Measurements from ENCODE around the gene METTL25.

Gene METTL25

DNA sequence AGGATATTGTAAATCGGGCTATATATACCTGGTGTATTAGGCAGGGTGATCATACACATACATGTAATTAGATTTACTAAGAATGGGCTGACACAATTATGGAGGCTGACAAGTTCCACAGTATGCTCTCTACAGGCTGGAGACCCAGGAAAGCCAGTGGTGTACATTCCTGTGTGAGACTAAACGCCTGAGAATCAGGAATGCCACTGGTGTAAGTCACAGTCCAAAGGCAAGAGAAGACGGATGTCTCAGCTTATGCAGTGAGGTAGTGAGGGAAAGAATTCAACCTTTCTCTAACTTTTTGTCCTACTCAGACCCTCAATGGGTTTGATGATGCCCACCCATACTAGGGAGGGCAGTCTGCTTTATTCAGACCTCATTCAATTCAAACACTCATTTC lies 57.1 kb downstream of the METTL25 start:
- no peaks in the 10 kb centered on the region for H3K36me3 ChIP-seq
- no peak overlapping the region for H3K4me3 ChIP-seq
- no peak for TF ChIP-seq Cebpa-rat (IDR thresholded peaks at IDR 0.05)
- no peaks in the 10 kb centered on the region for H4K20me1 ChIP-seq
- no peaks in the 10 kb centered on the region for H3K27me3 ChIP-seq
- H3K9me3 ChIP-seq (replicated peaks in 1 of 11), result no peaks in the 10 kb centered on the region; a peak in 1 of 22 replicates
- H3K27ac ChIP-seq, result no peak overlapping the region
- no peak overlapping the region for H3K9ac ChIP-seq
- H3K4me1 ChIP-seq, result no peaks in the 10 kb centered on the region
- no peak overlapping the region for H3K4me2 ChIP-seq

DNA sequence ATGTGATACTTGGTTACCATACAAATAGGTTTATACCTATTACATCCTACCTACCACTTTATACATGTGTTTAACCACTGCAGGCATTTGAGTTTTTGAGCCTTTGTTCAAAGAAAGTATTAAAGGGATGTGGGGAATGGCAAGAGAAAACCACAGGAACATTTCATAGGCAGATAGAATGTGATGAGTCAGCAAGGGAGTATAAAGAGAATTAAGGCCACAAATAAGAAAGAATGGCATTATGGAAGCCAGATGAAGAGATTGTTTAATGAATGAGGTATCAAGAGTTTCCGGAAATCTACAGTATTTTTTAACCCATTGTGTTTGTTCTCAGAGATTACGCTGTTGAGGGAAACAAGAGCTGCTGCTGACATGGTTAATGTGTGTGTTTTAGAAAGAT lies 66.9 kb downstream of the METTL25 start:
- H3K4me1 ChIP-seq, result no peaks in the 10 kb centered on the region; a peak in 1 of 20 replicates
- TF ChIP-seq Cebpa-rat (IDR thresholded peaks at IDR 0.05), result no peak
- no peak overlapping the region for H3K4me2 ChIP-seq
- no peaks in the 10 kb centered on the region for H3K36me3 ChIP-seq
- H3K4me3 ChIP-seq, result no peak overlapping the region
- no peak overlapping the region for H3K27ac ChIP-seq
- no peaks in the 10 kb centered on the region for H3K9me3 ChIP-seq (replicated peaks in 1 of 11)
- no peak overlapping the region for H3K9ac ChIP-seq
- H4K20me1 ChIP-seq, result no peaks in the 10 kb centered on the region
- H3K27me3 ChIP-seq, result no peaks in the 10 kb centered on the region

DNA sequence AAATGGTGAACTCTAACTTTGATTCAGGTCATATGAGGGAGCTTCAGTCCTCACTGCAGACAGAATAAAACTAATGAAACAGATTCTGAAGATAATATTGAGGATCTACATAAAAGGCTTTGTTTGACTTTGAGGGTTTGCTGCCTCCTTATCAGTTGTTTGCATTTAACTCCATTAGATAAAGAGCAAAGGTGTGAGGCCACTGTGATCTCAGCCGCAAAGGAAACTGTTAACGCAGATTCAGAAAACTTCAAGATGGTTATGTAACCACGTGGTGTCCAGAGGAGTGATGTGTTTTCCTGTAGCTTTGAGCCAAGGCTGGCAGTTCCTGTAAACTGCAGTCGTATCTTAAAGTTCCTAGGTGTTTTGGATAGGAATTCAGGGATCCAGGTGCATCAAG lies 67.8 kb downstream of the METTL25 start:
- Histone ChIP-seq H3K9ac (no peak overlapping the region), H4K20me1 (no peaks in the 10 kb centered on the region), H3K4me2 (no peak overlapping the region), H3K4me1 (no peaks in the 10 kb centered on the region; a peak in 1 of 20 replicates), H3K9me3 (replicated peaks in 1 of 11) (no peaks in the 10 kb centered on the region), H3K27me3 (no peaks in the 10 kb centered on the region), H3K36me3 (no peaks in the 10 kb centered on the region), H3K27ac (no peak overlapping the region), H3K4me3 (no peak overlapping the region)
- TF ChIP-seq Cebpa-rat (IDR thresholded peaks at IDR 0.05), result no peak

DNA sequence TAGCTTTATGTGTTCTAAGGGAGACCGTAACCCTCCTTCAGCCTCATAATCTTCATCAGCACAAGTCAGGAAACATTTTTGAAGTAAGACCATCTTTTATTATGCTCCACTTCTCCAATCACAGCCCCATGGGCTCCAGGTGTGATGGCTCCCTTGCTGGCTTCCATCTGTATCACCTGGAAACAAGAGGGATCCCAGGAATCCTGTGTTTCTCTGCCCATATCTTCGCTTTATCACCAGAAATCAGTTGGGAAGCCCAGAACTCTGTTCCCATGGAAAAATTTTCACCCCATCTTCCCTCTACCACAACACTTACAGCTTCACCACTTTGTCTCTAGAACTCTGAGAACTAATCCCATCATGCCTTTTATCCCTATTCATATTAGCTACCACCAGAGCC lies 68.3 kb downstream of the METTL25 start:
- Histone ChIP-seq H3K27ac (no peak overlapping the region), H3K4me3 (no peak overlapping the region), H3K9me3 (replicated peaks in 1 of 11) (no peaks in the 10 kb centered on the region), H3K4me2 (no peak overlapping the region), H3K4me1 (no peaks in the 10 kb centered on the region; a peak in 1 of 20 replicates), H4K20me1 (no peaks in the 10 kb centered on the region), H3K27me3 (no peaks in the 10 kb centered on the region), H3K36me3 (no peaks in the 10 kb centered on the region), H3K9ac (no peak overlapping the region)
- TF ChIP-seq Cebpa-rat (IDR thresholded peaks at IDR 0.05), result no peak

DNA sequence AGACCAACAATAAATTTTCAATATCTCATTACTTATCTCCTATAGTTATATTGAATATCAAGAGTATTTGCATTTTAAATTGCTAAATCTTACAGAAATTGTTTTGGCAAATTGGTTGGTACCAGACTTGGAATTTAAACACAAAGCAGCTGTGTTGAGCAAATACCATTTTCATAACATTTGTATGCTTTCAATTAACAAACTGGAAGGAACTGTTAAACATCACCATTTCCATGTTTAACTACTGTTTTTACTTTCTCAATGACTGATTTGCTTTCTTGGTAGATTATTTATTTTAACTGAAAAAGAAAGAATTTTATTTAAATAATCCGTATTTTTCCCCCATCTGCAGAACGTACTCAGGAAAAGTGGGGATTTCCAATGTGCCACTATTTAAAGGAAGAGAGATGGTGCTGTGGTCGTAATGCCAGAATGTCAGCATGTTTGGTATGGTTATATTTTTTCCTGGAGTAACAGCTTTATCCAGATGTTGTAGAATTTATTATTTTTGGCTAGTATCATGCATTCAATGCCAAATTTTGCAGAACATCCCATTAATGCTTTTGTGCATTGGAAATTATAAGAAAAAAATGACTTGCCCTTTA lies 72.3 kb downstream of the METTL25 start:
- Histone ChIP-seq H4K20me1 (no peaks in the 10 kb centered on the region), H3K4me3 (no peak overlapping the region), H3K9me3 (replicated peaks in 1 of 11) (no peaks in the 10 kb centered on the region), H3K4me2 (no peak overlapping the region), H3K27ac (no peak overlapping the region), H3K27me3 (no peaks in the 10 kb centered on the region), H3K9ac (no peak overlapping the region), H3K4me1 (no peaks in the 10 kb centered on the region), H3K36me3 (no peaks in the 10 kb centered on the region)
- TF ChIP-seq Cebpa-rat (IDR thresholded peaks at IDR 0.05), result no peak

DNA sequence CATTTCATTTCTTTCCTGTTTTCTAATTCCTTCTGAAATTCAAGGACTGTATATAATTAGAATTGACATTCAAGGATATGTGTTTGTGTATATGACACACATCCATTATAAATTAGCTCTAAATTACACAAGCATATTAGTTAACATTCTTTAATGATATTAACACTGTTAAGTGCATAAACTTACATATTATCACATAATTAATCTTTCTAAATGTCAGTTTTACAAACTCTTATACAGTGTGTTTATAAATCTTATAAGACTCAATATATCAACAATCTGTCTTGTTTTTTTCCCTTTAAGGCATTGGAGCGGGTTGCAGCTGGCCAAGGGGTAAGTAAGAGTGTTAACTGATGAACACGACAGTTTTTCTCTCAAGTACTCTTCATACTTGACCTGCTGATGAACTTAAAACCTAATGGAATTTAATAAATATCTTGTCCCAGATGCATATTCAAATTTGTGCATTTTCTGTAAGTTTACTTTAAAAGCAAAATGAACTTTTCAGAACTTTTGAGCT lies 76.1 kb downstream of the METTL25 start:
- TF ChIP-seq Cebpa-rat (IDR thresholded peaks at IDR 0.05), result no peak
- Histone ChIP-seq H3K4me3 (no peak overlapping the region), H3K9me3 (replicated peaks in 1 of 11) (no peaks in the 10 kb centered on the region), H3K9ac (no peak overlapping the region), H3K4me1 (no peaks in the 10 kb centered on the region), H3K4me2 (no peak overlapping the region), H3K27me3 (no peaks in the 10 kb centered on the region), H3K27ac (no peak overlapping the region), H4K20me1 (no peaks in the 10 kb centered on the region), H3K36me3 (no peaks in the 10 kb centered on the region; a peak in 1 of 22 replicates)

DNA sequence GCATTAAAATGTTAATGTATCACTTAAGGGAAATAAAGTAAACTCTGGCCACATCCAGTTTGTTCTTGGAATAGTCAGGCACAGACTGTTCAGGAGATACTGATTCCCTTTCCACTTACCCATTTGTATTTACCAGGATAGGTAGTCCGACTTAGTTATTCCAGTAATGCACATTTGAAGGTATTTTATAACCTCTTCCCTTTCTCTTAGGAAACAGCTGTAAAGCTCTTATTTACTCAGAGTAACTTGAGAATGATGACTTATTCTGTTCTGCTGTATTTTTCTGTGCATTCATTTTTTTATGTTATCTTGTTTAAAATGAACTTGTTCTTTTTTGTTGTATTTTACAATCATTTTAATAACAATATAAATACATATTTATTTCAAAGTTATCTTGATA lies 78.0 kb downstream of the METTL25 start:
- no peak for TF ChIP-seq Cebpa-rat (IDR thresholded peaks at IDR 0.05)
- H3K9ac ChIP-seq, result no peak overlapping the region
- no peaks in the 10 kb centered on the region for H3K27me3 ChIP-seq
- H3K4me2 ChIP-seq, result no peak overlapping the region
- no peaks in the 10 kb centered on the region for H3K9me3 ChIP-seq (replicated peaks in 1 of 11)
- H3K36me3 ChIP-seq, result peaks cover 0 to 6% (median 0%) of the 10 kb centered on the region in 11 experiments; a peak in 2 of 22 replicates
- H3K4me1 ChIP-seq, result no peaks in the 10 kb centered on the region
- no peak overlapping the region for H3K4me3 ChIP-seq
- no peaks in the 10 kb centered on the region for H4K20me1 ChIP-seq
- H3K27ac ChIP-seq, result no peak overlapping the region

DNA sequence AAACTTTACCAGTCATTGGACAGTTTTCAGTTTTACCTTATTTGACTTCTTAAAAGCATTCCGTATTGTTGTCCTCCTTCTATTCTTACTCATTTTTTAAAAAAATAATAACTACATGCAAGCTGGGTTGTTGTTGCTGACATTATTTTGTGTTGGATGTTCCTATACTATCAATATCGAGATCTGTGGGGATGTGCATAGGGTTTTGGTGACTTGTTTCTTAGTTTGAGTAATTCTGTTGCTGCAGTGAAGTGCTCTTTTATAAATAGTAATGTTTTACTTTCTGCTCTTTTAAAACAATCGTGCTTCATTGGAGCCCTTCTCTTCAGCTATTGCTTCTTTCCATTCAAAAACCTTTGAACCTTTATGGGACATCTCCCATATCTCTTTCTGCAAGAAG lies 79.4 kb downstream of the METTL25 start:
- H3K4me3 ChIP-seq, result no peak overlapping the region
- H3K27ac ChIP-seq, result no peak overlapping the region
- 0 out of 22 replicates have a peak, but pooled peaks cover 0 to 4% (median 0%) of the 10 kb centered on the region in 11 experiments for H3K9me3 ChIP-seq (replicated peaks in 1 of 11)
- no peaks in the 10 kb centered on the region for H4K20me1 ChIP-seq
- TF ChIP-seq Cebpa-rat (IDR thresholded peaks at IDR 0.05), result no peak
- H3K4me1 ChIP-seq, result no peaks in the 10 kb centered on the region
- no peaks in the 10 kb centered on the region for H3K27me3 ChIP-seq
- H3K4me2 ChIP-seq, result no peak overlapping the region
- H3K36me3 ChIP-seq, result peaks cover 0 to 17% (median 0%) of the 10 kb centered on the region in 11 experiments; a peak in 3 of 22 replicates
- no peak overlapping the region for H3K9ac ChIP-seq

DNA sequence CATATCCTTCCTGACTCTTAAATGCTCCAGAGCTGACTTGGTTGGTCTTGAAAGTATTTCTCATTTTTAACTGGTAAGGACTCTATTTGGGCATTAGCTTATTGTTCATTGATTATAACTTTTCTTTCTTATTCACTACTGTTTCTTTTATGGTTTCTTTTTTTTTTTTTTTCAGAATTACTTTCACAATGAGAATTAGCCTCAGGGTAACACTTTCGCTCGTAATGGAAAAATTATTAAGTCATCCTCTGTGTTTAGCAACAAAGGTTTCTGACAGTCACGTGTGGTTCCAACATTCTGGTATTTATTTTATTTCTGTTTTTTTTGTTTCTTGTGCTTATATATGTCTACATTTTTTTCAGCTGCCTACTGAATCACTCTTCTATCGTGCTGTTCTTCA lies 80.0 kb downstream of the METTL25 start:
- H3K36me3 ChIP-seq, result peaks cover 0 to 17% (median 0%) of the 10 kb centered on the region in 11 experiments; a peak in 3 of 22 replicates
- no peaks in the 10 kb centered on the region for H4K20me1 ChIP-seq
- 0 out of 22 replicates have a peak, but pooled peaks cover 0 to 4% (median 0%) of the 10 kb centered on the region in 11 experiments for H3K9me3 ChIP-seq (replicated peaks in 1 of 11)
- no peak overlapping the region for H3K4me2 ChIP-seq
- no peak overlapping the region for H3K9ac ChIP-seq
- no peak overlapping the region for H3K27ac ChIP-seq
- no peaks in the 10 kb centered on the region for H3K27me3 ChIP-seq
- no peak overlapping the region for H3K4me3 ChIP-seq
- H3K4me1 ChIP-seq, result no peaks in the 10 kb centered on the region
- no peak for TF ChIP-seq Cebpa-rat (IDR thresholded peaks at IDR 0.05)

DNA sequence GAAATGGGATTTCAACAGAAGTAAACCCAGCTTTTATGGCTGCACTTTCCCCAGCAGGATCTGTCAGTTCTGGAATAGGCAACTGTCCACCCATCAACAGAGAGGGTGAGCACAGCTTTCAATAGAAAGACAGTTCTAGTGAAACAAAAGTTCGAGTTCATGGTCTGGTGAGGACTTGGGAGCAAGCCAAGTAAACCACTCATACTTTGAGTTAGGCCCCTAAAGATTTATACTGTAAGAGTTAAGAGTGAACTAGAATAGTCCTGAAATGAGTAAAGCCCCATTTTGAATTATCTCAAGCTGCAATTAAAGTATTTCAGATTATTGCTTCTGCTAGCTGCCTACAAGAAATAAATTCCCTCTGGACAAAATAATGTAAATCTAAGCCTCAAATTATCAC lies 82.6 kb downstream of the METTL25 start:
- Histone ChIP-seq H3K4me2 (no peak overlapping the region), H4K20me1 (no peaks in the 10 kb centered on the region), H3K27ac (no peak overlapping the region), H3K4me1 (no peaks in the 10 kb centered on the region), H3K27me3 (no peaks in the 10 kb centered on the region), H3K36me3 (peaks cover 0 to 18% (median 0%) of the 10 kb centered on the region in 11 experiments; a peak in 3 of 22 replicates), H3K9ac (no peak overlapping the region), H3K9me3 (replicated peaks in 1 of 11) (0 out of 22 replicates have a peak, but pooled peaks cover 0 to 4% (median 0%) of the 10 kb centered on the region in 11 experiments), H3K4me3 (no peak overlapping the region)
- no peak for TF ChIP-seq Cebpa-rat (IDR thresholded peaks at IDR 0.05)
